PC-3 (cell line): Measurements from ENCODE around the gene PDCD10. TPM values are rescaled to one million over a fixed set of nuclear protein-coding genes. Genes with fewer than 3 reads are reported as not detected.

Experiments used
- ATAC-seq: fragments of 200-7000 bp; cut with Tn5 transposase; 2 replicates; pipeline ENCODE4 v1.9.1; 2020; ENCODE audit warnings: mild to moderate bottlenecking, moderate library complexity
- BruUV-seq: library from RNA; stranded (reverse); fragments of 400-500 nt; replicated peaks from 2 replicates; lab custom pipeline; 2021; lab: Mats Ljungman, UMichigan
- CTCF ChIA-PET: fragments of 300-600 bp; sonication (Branson Sonifier 250); formaldehyde crosslinking; loops from one replicate; lab custom pipeline; 2022; ENCODE audit warnings: antibody characterized with exemption; lab: Charles Lee
- POLR2A ChIA-PET: fragments of 300-600 bp; sonication (Branson Sonifier 250); formaldehyde crosslinking; loops from one replicate; lab custom pipeline; 2022; ENCODE audit warnings: antibody characterized with exemption; ENCODE audit not compliant: unreplicated experiment; lab: Charles Lee
- DNase-seq: peaks from one replicate; pipeline ENCODE4 v3.0.0-alpha.2; 2015
- H2AFZ ChIP-seq: fragments of 300-600 bp; sonication (generic); 2 replicates; pipeline ENCODE4 v1.6.0; 2016; ENCODE audit warnings: antibody characterized with exemption, low read length
- H3F3A ChIP-seq: fragments of 300-600 bp; sonication (generic); one replicate; pipeline ENCODE4 v1.6.0; 2017; ENCODE audit warnings: antibody characterized with exemption, low read length, control low read depth, mild to moderate bottlenecking; ENCODE audit not compliant: unreplicated experiment
- H3K27ac ChIP-seq: fragments of 300-600 bp; sonication (generic); 2 replicates; pipeline ENCODE4 v1.5.1; 2016; ENCODE audit warnings: mild to moderate bottlenecking, low read length
- H3K27me3 ChIP-seq: fragments of 300-600 bp; sonication (generic); 2 replicates; pipeline ENCODE4 v1.6.1; 2016; ENCODE audit warnings: low read length, mixed read lengths
- H3K36me3 ChIP-seq: fragments of 300-600 bp; sonication (generic); 2 replicates; pipeline ENCODE4 v1.6.1; 2016; ENCODE audit warnings: low read depth, mixed run types, low read length, mixed read lengths
- H3K4me1 ChIP-seq: fragments of 300-600 bp; sonication (generic); 2 replicates; pipeline ENCODE4 v1.5.1; 2016; ENCODE audit warnings: low read length; ENCODE audit not compliant: insufficient read depth
- H3K4me2 ChIP-seq: fragments of 300-600 bp; sonication (generic); 2 replicates; pipeline ENCODE4 v1.6.0; 2016; ENCODE audit warnings: low read length
- H3K4me3 ChIP-seq: fragments of 300-600 bp; sonication (generic); 2 replicates; pipeline ENCODE4 v1.5.1; 2016; ENCODE audit warnings: mild to moderate bottlenecking, low read length, mixed read lengths
- H3K79me2 ChIP-seq: fragments of 300-600 bp; sonication (generic); 2 replicates; pipeline ENCODE4 v1.6.1; 2017; ENCODE audit warnings: low read length, mixed read lengths
- H3K9ac ChIP-seq: fragments of 300-600 bp; sonication (generic); 2 replicates; pipeline ENCODE4 v1.6.0; 2016; ENCODE audit warnings: mild to moderate bottlenecking, low read length
- H3K9me2 ChIP-seq: fragments of 300-600 bp; sonication (generic); replicated peaks from 2 replicates; pipeline ENCODE4 v1.6.1; 2016; ENCODE audit warnings: mixed run types, low read length, mixed read lengths
- H3K9me3 ChIP-seq: fragments of 300-600 bp; sonication (generic); 2 replicates; pipeline ENCODE4 v1.6.1; 2016; ENCODE audit warnings: low read length, mixed read lengths
- H4K20me1 ChIP-seq: fragments of 300-600 bp; sonication (generic); 2 replicates; pipeline ENCODE4 v1.6.1; 2016; ENCODE audit warnings: low read length, mixed read lengths
- EZH2 ChIP-seq: fragments of 300-600 bp; sonication (generic); IDR thresholded peaks from one replicate; pipeline ENCODE4 v1.6.1; 2017; ENCODE audit warnings: antibody characterized with exemption, mild to moderate bottlenecking, low read length; ENCODE audit not compliant: unreplicated experiment
- EZH2phosphoT487 ChIP-seq: fragments of 300-600 bp; sonication (generic); IDR thresholded peaks from 2 replicates; pipeline ENCODE4 v1.6.1; 2018; ENCODE audit warnings: mild to moderate bottlenecking, antibody characterized with exemption, low read length, borderline replicate concordance
- intact Hi-C: fragments of 100-400 bp; cut with micrococcal nuclease; formaldehyde crosslinking; loops from 2 replicates; pipeline ENCODE4 v1.9.0; 2023
- total RNA-seq: library from RNA; depleted of rRNA; stranded (reverse); fragments of >200 nt; gene quantifications from 2 replicates; pipeline ENCODE4 v1.2.3, GENCODE V29; 2014
- TF ChIP-seq, protein P1 (sequence below): fragments of 300-600 bp; sonication (generic); conservative IDR thresholded peaks from 2 replicates; pipeline ENCODE4 v1.5.1; 2017; ENCODE audit warnings: antibody characterized with exemption, low read depth, mild to moderate bottlenecking, low read length

PDCD10 gene
- total RNA-seq, 1 experiment from 2014 or later: 105 TPM

DNA sequence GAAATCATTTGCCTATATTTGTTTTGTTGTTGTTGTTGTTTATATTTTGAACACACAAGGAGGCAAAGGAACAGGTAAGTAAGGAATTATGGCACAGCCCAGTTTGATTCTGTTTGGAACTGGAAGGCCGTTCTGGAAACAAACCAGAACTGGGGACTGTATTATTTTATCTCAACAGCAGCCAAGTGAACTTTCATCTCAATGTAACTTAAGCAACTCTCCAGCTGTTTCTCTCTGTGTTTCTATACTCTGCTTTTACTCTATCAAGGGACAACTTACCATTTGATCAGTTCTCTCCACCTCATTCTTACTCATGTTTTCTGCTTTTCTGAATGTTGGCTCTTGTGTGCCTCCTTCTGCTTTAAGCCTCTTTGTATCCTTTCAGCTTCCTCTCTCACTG, 65.0 kb downstream of the PDCD10 start:
- no peak overlapping the region for H3K4me3 ChIP-seq
- no peaks in the 10 kb centered on the region for H4K20me1 ChIP-seq
- TF ChIP-seq, protein P1, sequence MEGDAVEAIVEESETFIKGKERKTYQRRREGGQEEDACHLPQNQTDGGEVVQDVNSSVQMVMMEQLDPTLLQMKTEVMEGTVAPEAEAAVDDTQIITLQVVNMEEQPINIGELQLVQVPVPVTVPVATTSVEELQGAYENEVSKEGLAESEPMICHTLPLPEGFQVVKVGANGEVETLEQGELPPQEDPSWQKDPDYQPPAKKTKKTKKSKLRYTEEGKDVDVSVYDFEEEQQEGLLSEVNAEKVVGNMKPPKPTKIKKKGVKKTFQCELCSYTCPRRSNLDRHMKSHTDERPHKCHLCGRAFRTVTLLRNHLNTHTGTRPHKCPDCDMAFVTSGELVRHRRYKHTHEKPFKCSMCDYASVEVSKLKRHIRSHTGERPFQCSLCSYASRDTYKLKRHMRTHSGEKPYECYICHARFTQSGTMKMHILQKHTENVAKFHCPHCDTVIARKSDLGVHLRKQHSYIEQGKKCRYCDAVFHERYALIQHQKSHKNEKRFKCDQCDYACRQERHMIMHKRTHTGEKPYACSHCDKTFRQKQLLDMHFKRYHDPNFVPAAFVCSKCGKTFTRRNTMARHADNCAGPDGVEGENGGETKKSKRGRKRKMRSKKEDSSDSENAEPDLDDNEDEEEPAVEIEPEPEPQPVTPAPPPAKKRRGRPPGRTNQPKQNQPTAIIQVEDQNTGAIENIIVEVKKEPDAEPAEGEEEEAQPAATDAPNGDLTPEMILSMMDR: no peak
- TF ChIP-seq EZH2phosphoT487 (no peak), EZH2 (no peak)
- H3F3A ChIP-seq: no peaks in the 10 kb centered on the region
- H3K27me3 ChIP-seq: no peaks in the 10 kb centered on the region
- H3K4me1 ChIP-seq: no peaks in the 10 kb centered on the region
- POLR2A ChIA-PET: no interaction called here
- CTCF ChIA-PET: interaction anchor here (0.5 kb wide), 1 partner anchor 180 kb away, joined by 3 read pairs; no protein-coding TSS in a partner anchor
- H3K9me3 ChIP-seq: no peaks in the 10 kb centered on the region
- no TSS peak for BruUV-seq
- no peaks in the 10 kb centered on the region for H3K79me2 ChIP-seq
- no peak overlapping the region for H3K9ac ChIP-seq
- no peak for ATAC-seq
- no peak for DNase-seq
- no peak overlapping the region for H3K27ac ChIP-seq
- no peak overlapping the region for H2AFZ ChIP-seq
- intact Hi-C loops: no loop called here
- no peaks in the 10 kb centered on the region; the same call in 1 of the 2 replicates for H3K36me3 ChIP-seq
- H3K4me2 ChIP-seq: no peak overlapping the region
- no peaks in the 10 kb centered on the region for H3K9me2 ChIP-seq

DNA sequence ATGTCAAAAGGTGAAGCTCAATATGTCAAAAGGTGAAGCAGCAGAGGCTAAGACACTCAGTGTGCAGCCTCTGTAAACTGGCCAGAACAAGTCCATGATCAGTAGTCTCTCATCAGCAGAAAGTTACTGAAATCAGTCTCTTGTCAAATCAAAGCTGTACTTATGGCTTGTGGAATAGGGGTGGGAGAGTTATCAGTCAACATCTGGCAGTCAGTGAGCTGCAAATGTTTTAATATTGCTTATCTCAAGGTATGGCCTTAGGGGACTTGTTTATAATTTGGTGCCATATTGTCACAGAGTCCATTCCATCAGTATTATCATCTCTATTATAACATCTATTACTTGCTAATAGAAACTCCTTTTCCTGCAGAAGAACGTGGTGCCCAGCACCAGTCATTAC, 66.0 kb downstream of the PDCD10 start:
- no peaks in the 10 kb centered on the region for H3K36me3 ChIP-seq
- TF ChIP-seq EZH2phosphoT487 (no peak), EZH2 (no peak)
- TF ChIP-seq, protein P1: no peak
- H3F3A ChIP-seq: no peaks in the 10 kb centered on the region
- DNase-seq: no peak
- H3K27me3 ChIP-seq: no peaks in the 10 kb centered on the region
- no peaks in the 10 kb centered on the region for H4K20me1 ChIP-seq
- no peaks in the 10 kb centered on the region for H3K9me3 ChIP-seq
- ChIA-PET POLR2A (no interaction called here), CTCF (no interaction called here)
- no peaks in the 10 kb centered on the region for H3K9me2 ChIP-seq
- ATAC-seq: no peak
- intact Hi-C loops: no loop called here
- H3K9ac ChIP-seq: no peak overlapping the region
- no peak overlapping the region for H3K4me3 ChIP-seq
- H2AFZ ChIP-seq: no peak overlapping the region
- H3K4me2 ChIP-seq: no peak overlapping the region
- no peak overlapping the region for H3K27ac ChIP-seq
- no peaks in the 10 kb centered on the region for H3K4me1 ChIP-seq
- no peaks in the 10 kb centered on the region for H3K79me2 ChIP-seq
- no TSS peak for BruUV-seq

DNA sequence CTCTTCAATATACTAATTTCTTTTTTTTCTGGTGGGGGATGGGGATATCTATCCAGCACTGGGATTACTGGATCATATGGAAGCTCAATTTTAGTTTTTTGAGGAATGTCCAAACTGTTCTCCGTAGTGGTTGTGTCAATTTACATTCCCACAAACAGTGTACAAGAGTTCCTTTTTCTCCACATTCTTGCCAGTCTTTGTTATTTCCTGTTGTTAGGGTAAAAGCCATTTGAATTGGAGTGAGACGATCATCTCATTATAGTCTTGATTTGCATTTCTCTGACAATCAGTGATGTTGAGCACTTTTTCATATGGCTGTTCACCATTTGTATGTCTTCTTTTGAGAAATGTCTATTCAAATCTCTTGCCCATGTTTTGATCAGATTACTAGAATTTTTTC, 68.1 kb downstream of the PDCD10 start:
- no peak for ATAC-seq

More for the DNA sequence above, 68.1 kb downstream of the PDCD10 start:
- Histone ChIP-seq H2AFZ (no peak overlapping the region), H3K4me2 (no peak overlapping the region), H4K20me1 (no peaks in the 10 kb centered on the region), H3K4me3 (no peak overlapping the region), H3K79me2 (no peaks in the 10 kb centered on the region), H3F3A (no peaks in the 10 kb centered on the region), H3K9ac (no peak overlapping the region), H3K9me2 (no peaks in the 10 kb centered on the region), H3K4me1 (no peaks in the 10 kb centered on the region), H3K27me3 (no peaks in the 10 kb centered on the region), H3K27ac (no peak overlapping the region), H3K36me3 (no peaks in the 10 kb centered on the region), H3K9me3 (no peaks in the 10 kb centered on the region)
- TF ChIP-seq EZH2phosphoT487 (no peak), EZH2 (no peak)
- TF ChIP-seq, protein P1: no peak
- POLR2A ChIA-PET: no interaction called here
- intact Hi-C loops: no loop called here
- CTCF ChIA-PET: no interaction called here
- no peak for DNase-seq
- no TSS peak for BruUV-seq
